Measurements from ENCODE around the gene ZBTB18.

The ZBTB18 gene

GRCh38 chr1:244096066-244096610, 45.1 kb downstream of the ZBTB18 start:
- H3K4me3 ChIP-seq (ENCODE audit: low read depth, low read length) = no peak overlapping the region
- H3K36me3 ChIP-seq (ENCODE audit: control insufficient read depth, insufficient read depth, low read length) = no peaks in the 10 kb centered on the region
- H3K4me1 ChIP-seq (ENCODE audit: control insufficient read depth, insufficient read depth, low read length) = no peaks in the 10 kb centered on the region
- H3K9me3 ChIP-seq (ENCODE audit: control insufficient read depth, insufficient read depth, low read length) = no peaks in the 10 kb centered on the region
- no peak overlapping the region for H3K9ac ChIP-seq (ENCODE audit: low read depth, low read length)
- no peaks in the 10 kb centered on the region for H3K27me3 ChIP-seq (ENCODE audit: control insufficient read depth, insufficient read depth, low read length)

- no peaks in the 10 kb centered on the region for H3K9me3 ChIP-seq (ENCODE audit: control insufficient read depth, insufficient read depth, low read length)
- H3K9ac ChIP-seq (ENCODE audit: low read depth, low read length) = no peak overlapping the region
- H3K27me3 ChIP-seq (ENCODE audit: control insufficient read depth, insufficient read depth, low read length) = no peaks in the 10 kb centered on the region
- H3K4me1 ChIP-seq (ENCODE audit: control insufficient read depth, insufficient read depth, low read length) = no peaks in the 10 kb centered on the region
- H3K4me3 ChIP-seq (ENCODE audit: low read depth, low read length) = no peak overlapping the region
- no peaks in the 10 kb centered on the region for H3K36me3 ChIP-seq (ENCODE audit: control insufficient read depth, insufficient read depth, low read length)
These were observed 45.6 kb downstream of the ZBTB18 start for GRCh38 chr1:244096691-244097090.

GRCh38 chr1:244097523-244098405, 46.7 kb downstream of the ZBTB18 start:
- H3K4me1 ChIP-seq (ENCODE audit: control insufficient read depth, insufficient read depth, low read length) = no peaks in the 10 kb centered on the region
- H3K9me3 ChIP-seq (ENCODE audit: control insufficient read depth, insufficient read depth, low read length) = no peaks in the 10 kb centered on the region
- H3K4me3 ChIP-seq (ENCODE audit: low read depth, low read length) = no peak overlapping the region
- H3K27me3 ChIP-seq (ENCODE audit: control insufficient read depth, insufficient read depth, low read length) = no peaks in the 10 kb centered on the region
- no peaks in the 10 kb centered on the region for H3K36me3 ChIP-seq (ENCODE audit: control insufficient read depth, insufficient read depth, low read length)
- no peak overlapping the region for H3K9ac ChIP-seq (ENCODE audit: low read depth, low read length)

- Histone ChIP-seq H3K9ac (ENCODE audit: low read depth, low read length) (no peak overlapping the region), H3K4me1 (ENCODE audit: control insufficient read depth, insufficient read depth, low read length) (no peaks in the 10 kb centered on the region), H3K9me3 (ENCODE audit: control insufficient read depth, insufficient read depth, low read length) (no peaks in the 10 kb centered on the region), H3K4me3 (ENCODE audit: low read depth, low read length) (no peak overlapping the region), H3K36me3 (ENCODE audit: control insufficient read depth, insufficient read depth, low read length) (no peaks in the 10 kb centered on the region), H3K27me3 (ENCODE audit: control insufficient read depth, insufficient read depth, low read length) (no peaks in the 10 kb centered on the region)
These were observed 48.3 kb downstream of the ZBTB18 start for GRCh38 chr1:244099258-244099930.

GRCh38 chr1:244100276-244100675, 49.2 kb downstream of the ZBTB18 start:
- H3K4me3 ChIP-seq (ENCODE audit: low read depth, low read length) = no peak overlapping the region
- no peaks in the 10 kb centered on the region for H3K36me3 ChIP-seq (ENCODE audit: control insufficient read depth, insufficient read depth, low read length)
- no peaks in the 10 kb centered on the region for H3K9me3 ChIP-seq (ENCODE audit: control insufficient read depth, insufficient read depth, low read length)
- no peak overlapping the region for H3K9ac ChIP-seq (ENCODE audit: low read depth, low read length)
- H3K27me3 ChIP-seq (ENCODE audit: control insufficient read depth, insufficient read depth, low read length) = no peaks in the 10 kb centered on the region
- no peaks in the 10 kb centered on the region for H3K4me1 ChIP-seq (ENCODE audit: control insufficient read depth, insufficient read depth, low read length)

- H3K4me1 ChIP-seq (ENCODE audit: control insufficient read depth, insufficient read depth, low read length) = no peaks in the 10 kb centered on the region
- H3K27me3 ChIP-seq (ENCODE audit: control insufficient read depth, insufficient read depth, low read length) = no peaks in the 10 kb centered on the region
- no peak overlapping the region for H3K4me3 ChIP-seq (ENCODE audit: low read depth, low read length)
- H3K36me3 ChIP-seq (ENCODE audit: control insufficient read depth, insufficient read depth, low read length) = no peaks in the 10 kb centered on the region
- H3K9ac ChIP-seq (ENCODE audit: low read depth, low read length) = no peak overlapping the region
- H3K9me3 ChIP-seq (ENCODE audit: control insufficient read depth, insufficient read depth, low read length) = no peaks in the 10 kb centered on the region
These were observed 49.8 kb downstream of the ZBTB18 start for GRCh38 chr1:244100704-244101453.

- H3K27me3 ChIP-seq (ENCODE audit: control insufficient read depth, insufficient read depth, low read length) = no peaks in the 10 kb centered on the region
- H3K36me3 ChIP-seq (ENCODE audit: control insufficient read depth, insufficient read depth, low read length) = no peaks in the 10 kb centered on the region
- no peak overlapping the region for H3K4me3 ChIP-seq (ENCODE audit: low read depth, low read length)
- H3K9ac ChIP-seq (ENCODE audit: low read depth, low read length) = no peak overlapping the region
- no peaks in the 10 kb centered on the region for H3K4me1 ChIP-seq (ENCODE audit: control insufficient read depth, insufficient read depth, low read length)
- no peaks in the 10 kb centered on the region for H3K9me3 ChIP-seq (ENCODE audit: control insufficient read depth, insufficient read depth, low read length)
These were observed 51.0 kb downstream of the ZBTB18 start for GRCh38 chr1:244102046-244102445.

GRCh38 chr1:244102468-244102867, 51.4 kb downstream of the ZBTB18 start:
- Histone ChIP-seq H3K9me3 (ENCODE audit: control insufficient read depth, insufficient read depth, low read length) (no peaks in the 10 kb centered on the region), H3K4me3 (ENCODE audit: low read depth, low read length) (no peak overlapping the region), H3K36me3 (ENCODE audit: control insufficient read depth, insufficient read depth, low read length) (no peaks in the 10 kb centered on the region), H3K27me3 (ENCODE audit: control insufficient read depth, insufficient read depth, low read length) (no peaks in the 10 kb centered on the region), H3K4me1 (ENCODE audit: control insufficient read depth, insufficient read depth, low read length) (no peaks in the 10 kb centered on the region), H3K9ac (ENCODE audit: low read depth, low read length) (no peak overlapping the region)

GRCh38 chr1:244104309-244105060, 53.4 kb downstream of the ZBTB18 start:
- Histone ChIP-seq H3K4me3 (ENCODE audit: low read depth, low read length) (no peak overlapping the region), H3K4me1 (ENCODE audit: control insufficient read depth, insufficient read depth, low read length) (no peaks in the 10 kb centered on the region)

GRCh38 chr1:244106176-244106575, 55.1 kb downstream of the ZBTB18 start:
- Histone ChIP-seq H3K4me3 (ENCODE audit: low read depth, low read length) (no peak overlapping the region), H3K9ac (ENCODE audit: low read depth, low read length) (no peak overlapping the region), H3K4me1 (ENCODE audit: control insufficient read depth, insufficient read depth, low read length) (no peaks in the 10 kb centered on the region), H3K9me3 (ENCODE audit: control insufficient read depth, insufficient read depth, low read length) (no peaks in the 10 kb centered on the region), H3K27me3 (ENCODE audit: control insufficient read depth, insufficient read depth, low read length) (no peaks in the 10 kb centered on the region), H3K36me3 (ENCODE audit: control insufficient read depth, insufficient read depth, low read length) (no peaks in the 10 kb centered on the region)

More at GRCh38 chr1:244104309-244105060, 53.4 kb downstream of the ZBTB18 start:
- Histone ChIP-seq H3K27me3 (ENCODE audit: control insufficient read depth, insufficient read depth, low read length) (no peaks in the 10 kb centered on the region), H3K9ac (ENCODE audit: low read depth, low read length) (no peak overlapping the region), H3K9me3 (ENCODE audit: control insufficient read depth, insufficient read depth, low read length) (no peaks in the 10 kb centered on the region), H3K36me3 (ENCODE audit: control insufficient read depth, insufficient read depth, low read length) (no peaks in the 10 kb centered on the region)

All from iPS-15b (cell line).